Glomerular visceral epithelial cell (primary cell): ENCODE data around the gene LBR.

Source experiments
- DNase-seq: peaks from one replicate; pipeline ENCODE4 v3.0.0-alpha.2; 2016; ENCODE audit errors: extremely low spot score

Gene LBR

GRCh38 chr1:225446595-225446960, 18.7 kb upstream of the LBR start:
- no peak for DNase-seq

DNA sequence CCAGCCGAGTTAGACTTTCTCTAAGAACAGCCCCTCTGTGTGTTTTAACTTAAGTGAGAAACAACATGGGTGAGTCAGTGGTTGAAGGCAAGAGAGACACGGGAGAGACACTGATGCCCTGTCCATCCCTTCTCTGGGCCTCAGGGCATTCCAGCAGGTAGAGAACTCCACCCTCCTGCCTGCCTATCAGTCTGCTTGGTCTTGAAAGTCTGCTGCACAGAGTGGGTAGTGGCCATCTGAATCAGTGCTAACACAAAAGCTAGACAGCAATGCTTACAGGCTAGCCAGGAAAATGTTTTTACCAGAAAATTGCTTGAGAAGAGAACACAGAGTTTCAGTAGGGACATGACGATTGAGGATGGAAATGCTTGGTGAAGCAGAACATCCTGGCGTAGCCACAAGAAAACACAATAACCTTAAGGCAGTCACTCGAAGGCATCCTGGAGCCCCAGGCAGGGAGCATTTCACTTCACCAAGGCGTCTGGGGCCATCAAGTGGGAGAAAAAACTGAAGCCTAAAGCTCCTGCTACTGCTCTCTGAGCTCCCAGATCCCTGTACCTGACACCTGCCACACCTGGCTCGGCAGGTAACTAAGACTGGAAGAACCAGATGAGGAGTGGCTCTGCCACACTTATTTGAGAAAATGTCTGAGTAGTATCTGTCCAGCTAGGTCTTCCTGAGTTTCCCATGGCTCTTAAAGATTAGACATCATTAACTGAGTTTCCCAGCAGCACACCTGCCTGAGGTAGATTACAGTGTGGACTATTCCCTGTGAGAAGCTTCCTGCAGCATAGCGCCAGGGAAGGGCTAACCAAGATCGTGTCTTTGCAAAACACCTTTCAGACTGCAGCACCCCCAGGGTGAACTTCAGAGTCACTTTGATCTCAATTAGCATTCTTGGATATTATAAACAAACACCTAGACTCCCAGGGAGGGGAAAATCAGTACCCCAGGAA, 18.1 kb upstream of the LBR start:
- DNase-seq = peak; percentile 80

GRCh38 chr1:225442123-225442505, 14.3 kb upstream of the LBR start:
- DNase-seq = no peak

DNA sequence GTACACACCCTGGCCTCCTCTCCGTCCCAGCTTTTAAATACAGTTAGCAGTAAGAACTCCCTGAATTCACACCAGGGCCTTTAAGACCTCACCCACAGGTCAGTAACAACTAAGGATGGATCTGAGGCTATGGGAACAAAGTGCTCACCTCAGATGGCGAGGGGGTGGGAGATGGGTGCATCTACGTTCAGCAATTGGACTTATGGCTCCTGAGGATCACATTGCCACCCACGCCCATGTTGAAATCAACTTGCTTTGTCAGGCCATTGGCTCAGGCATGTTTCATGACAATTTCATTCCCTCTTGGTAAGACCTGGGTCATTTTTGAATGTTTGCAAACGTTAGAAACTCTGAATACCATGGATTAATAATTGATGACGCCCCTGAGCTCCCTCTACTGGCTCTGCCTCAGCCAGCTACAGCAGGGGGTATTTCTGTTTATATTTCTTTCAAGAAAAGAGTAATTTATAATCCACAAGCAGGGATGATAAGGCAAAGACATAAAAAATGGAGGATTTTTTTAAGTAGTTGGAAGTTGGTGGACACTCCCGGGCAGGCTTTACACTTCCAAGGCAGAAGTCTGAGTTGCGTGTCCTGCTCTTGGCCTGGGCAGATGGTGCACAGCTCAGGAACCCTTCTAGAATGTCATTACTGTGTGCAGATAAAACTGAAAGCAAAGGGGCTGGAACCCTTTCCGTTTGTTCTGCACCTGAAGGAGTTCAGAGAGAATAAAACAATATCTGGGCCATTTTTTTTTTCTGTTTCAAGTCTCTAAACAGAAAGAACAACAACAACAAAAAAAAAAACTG, 13.7 kb upstream of the LBR start:
- peak; percentile 38 for DNase-seq

GRCh38 chr1:225440380-225441221, 12.8 kb upstream of the LBR start:
- no peak for DNase-seq

GRCh38 chr1:225437710-225438437, 10.0 kb upstream of the LBR start:
- DNase-seq = peak; percentile 37

GRCh38 chr1:225435957-225436392, 8.1 kb upstream of the LBR start:
- DNase-seq = no peak

- DNase-seq = no peak
Observed at GRCh38 chr1:225435487-225435886, 7.6 kb upstream of the LBR start.

DNA sequence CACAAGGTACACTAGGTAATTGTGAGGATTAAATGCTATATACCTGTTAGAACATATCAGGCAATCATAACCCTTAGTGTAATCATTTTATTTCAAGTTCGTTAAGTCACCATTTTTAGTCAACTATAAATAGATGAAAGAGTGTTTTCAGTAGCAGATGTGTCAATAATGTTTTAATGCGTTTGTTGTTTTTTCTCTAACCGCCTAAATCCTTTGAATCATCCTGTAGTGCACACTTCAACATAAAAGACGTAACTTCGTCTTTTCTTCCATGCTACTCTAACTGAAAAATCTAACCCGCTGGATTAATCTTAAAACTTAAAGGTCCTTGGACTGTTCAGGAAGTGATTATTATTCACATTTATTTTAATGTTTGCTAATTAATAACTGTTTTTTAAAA, 7.2 kb upstream of the LBR start:
- DNase-seq = no peak

GRCh38 chr1:225434046-225434445, 6.2 kb upstream of the LBR start:
- no peak for DNase-seq

DNA sequence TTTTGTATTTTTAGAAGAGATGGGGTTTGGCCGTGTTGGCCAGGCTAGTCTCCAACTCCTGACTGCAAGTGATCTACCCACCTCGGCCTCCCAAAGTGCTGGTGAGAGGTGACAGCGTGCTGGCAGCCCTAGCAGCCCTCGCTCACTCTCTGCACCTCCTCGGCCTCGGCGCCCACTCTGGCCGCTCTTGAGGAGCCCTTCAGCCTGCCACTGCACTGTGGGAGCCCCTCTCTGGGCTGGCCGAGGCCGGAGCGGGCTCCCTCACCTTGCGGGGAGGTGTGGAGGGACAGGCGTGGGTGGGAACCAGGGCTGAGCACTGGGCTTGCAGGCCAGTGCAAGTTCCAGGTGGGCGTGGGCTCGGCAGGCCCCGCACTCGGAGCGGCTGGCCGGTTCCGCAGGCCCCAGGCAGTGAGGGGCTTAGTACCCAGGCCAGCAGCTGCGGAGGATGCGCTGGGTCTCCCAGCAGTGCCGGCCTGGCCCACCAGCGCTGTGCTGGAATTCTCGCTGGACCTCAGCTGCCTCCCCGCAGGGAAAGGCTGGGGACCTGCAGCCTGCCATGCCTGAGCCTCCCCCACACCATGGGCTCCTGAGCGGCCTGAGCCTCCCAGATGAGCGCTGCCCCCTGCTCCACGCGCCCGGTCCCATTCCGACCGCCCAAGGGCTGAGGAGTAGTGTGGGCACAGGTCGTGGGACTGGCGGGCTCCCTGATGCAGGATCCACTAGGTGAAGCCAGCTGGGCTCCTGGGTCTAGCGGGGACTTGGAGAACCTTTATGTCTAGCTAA, 3.4 kb upstream of the LBR start:
- no peak for DNase-seq

DNA sequence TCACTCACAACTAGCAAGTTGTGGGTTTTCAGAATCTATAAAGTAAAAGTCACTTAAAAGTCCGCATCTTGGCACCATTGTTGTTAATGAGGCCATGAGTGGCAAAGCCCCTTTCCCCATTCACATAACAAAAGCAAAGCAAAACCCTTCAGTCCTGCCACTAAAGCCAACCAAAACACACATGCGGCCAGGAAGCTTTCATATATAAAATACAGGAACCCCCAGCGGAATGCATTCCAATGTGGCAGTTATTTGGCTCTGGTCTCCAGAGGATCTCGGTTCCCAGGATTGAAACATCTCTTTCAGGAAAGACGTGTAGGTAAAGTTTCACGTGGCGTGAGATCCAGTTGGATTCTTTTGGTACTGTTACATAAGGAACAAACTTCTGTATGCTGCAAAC, 2.5 kb upstream of the LBR start:
- no peak for DNase-seq

DNA sequence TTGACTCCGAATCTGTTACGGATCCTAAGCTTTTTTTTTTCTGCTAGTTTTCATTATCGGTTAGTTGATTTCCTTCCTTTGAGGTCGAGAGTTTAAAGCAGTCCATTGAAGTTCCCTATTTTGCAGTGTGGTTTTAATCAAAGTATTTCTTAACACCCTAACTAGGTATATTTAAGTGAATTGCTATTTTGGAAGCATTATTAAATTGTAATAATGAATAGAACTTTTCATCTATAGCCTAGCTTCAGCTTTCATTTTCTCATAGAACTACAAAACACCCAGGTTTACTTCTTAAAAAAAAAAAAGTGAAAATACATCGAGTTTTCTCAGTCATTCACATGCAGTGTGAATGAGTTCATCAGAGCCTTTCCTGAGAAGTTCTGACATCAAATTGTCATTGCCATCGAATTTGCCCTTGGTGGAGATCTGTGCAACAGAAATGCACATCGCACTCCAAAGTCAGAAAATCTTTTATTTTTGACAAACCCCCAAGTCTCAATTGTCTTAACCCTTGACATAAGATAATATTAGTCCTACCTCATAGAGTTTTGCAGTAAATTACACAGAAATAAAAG, 1.1 kb upstream of the LBR start:
- DNase-seq = no peak

DNA sequence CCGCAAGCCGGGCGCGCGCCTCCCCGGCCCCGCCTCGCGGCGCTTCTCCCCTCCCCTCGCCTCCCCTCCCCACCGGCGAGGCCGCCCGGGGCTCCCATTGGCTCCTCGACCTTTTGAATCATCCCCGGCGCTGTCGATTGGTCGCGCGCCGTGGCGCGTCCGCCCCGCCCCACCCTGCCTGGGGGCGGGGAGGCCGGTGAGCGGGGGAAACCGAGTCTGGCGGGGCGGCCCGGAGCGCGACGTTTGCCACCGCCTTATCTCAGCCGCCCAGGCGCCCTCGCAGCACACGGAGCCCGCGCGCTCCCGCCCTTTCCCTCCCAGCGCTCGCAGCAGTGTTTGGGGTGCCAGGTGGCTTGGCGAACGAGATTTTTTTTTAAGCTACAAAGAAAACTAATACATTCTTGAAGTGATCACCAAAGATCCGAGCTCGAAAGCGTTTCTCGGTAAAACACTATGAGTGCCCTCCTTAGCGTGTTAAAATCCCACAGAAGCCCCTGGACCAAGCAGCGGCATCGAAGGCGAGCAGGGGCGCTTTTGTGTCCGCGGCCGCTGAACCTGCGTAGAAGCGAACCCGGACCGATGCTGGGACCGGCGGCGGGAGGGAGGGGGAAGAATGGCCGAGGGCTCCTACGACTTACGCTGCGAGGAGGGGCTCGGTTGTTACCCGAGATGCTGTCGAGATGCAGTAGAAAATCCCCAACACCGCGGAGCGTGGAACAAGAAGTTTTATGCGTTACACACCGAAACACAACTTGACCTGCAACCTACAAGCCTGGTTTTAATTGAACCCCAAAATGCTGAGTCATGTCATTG, 436 bp upstream of the LBR start:
- peak; percentile 91 for DNase-seq

DNA sequence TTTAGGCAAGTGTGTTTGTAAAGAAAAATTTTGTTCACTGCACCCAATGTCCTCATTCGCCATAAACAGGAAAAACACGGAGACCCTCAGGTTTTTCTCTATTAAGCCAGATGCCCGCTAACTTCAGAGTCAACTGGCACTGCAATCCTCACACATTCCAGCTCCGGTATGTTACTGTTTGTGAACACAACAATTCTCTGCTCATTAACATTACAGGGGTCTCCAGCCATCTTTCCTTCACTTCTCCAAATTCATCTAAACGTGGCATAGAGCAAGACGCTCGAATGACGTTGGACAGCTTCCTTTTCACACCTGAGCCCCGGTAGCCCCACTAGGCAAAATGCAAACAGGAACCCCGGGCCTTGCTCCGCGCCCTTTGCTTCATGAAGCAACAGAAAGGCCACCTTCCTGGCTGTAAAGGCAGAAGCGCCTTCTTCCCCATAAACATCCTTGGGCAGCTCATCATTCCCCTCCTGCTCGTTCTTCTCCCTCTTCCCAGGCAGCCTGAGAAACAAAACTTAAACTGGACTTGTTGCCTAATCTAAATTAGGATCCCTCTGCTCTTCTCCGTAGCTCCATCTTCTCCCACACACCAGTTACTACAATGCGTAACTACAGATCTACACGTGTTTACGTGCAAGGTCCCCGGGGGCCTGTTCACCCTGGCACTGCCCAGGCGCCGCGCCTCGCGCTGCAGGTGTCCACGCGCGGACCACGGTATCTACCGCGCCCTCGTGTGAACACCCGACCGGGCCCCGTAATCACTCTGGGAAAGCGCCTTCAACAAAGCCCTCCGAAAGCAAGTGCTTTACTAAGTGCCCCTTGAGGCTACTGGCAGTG, 1.2 kb downstream of the LBR start:
- DNase-seq = peak; percentile 28

GRCh38 chr1:225425201-225425786, 2.5 kb downstream of the LBR start:
- peak; percentile 81 for DNase-seq

DNA sequence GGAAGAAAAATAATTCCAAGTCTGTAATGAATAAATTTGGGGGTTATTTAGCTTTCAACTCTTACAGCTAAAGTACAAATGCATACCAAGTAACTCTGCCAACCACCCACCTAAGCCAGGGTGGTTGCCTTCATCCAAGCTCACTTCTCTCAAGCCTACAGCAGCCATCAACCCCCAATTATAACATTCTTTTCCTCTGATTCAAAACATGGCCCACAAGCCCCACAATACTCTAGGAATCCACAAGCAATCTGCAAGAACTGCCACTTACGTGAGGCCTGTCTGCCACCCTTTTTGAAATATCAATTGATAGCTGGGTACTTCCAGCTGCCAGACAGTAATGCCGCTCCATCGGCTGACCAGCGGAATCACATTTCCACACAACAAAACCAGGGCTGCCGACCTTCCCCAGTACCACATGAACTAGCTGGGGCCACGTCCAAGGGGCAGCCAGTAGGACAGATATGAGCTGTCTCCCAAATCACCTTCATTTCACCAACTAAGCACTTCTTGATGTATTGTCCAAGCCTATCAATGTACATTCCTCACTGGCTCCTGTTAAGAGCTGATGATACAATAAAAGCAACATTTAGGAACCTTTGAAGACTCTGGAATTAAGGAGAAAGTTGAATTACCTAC, 3.2 kb downstream of the LBR start:
- peak; percentile 83 for DNase-seq

GRCh38 chr1:225423518-225423855, 4.4 kb downstream of the LBR start:
- DNase-seq = no peak
